SK-N-SH (cell line): ENCODE data around the gene IRF2BP2. TPM values are rescaled to one million over a fixed set of nuclear protein-coding genes. Genes with fewer than 3 reads are reported as not detected.
A peak's percentile ranks its signal among the peaks of the same experiment; 100 is the strongest.

Experiments used
- CTCF ChIA-PET: fragments of 300-600, 350-600 bp; formaldehyde crosslinking; extraction: SDS; loops from one replicate; lab custom pipeline; 2021; lab: Yijun Ruan, JAX
- POLR2A ChIA-PET: fragments of 350-600 bp; sonication (Branson Sonifier 250); formaldehyde crosslinking; extraction: SDS; loops from one replicate; lab custom pipeline; 2020; ENCODE audit warnings: antibody characterized with exemption, inconsistent platforms; lab: Yijun Ruan, JAX
- DNase-seq: peaks from one replicate; pipeline ENCODE4 v3.0.0; 2012
- H2AFZ ChIP-seq: fragments of 200-600 bp; sonication (generic); 2 replicates; pipeline ENCODE4 v1.8.1; 2016; ENCODE audit warnings: antibody characterized with exemption, mild to moderate bottlenecking, low read depth
- H3F3A ChIP-seq: fragments of 200-600 bp; sonication (generic); replicated peaks from 2 replicates; pipeline ENCODE3; 2016; ENCODE audit warnings: antibody characterized with exemption, mild to moderate bottlenecking; ENCODE audit not compliant: insufficient read depth
- H3K27ac ChIP-seq, 2 experiments: fragments of 200-500 bp in 1 of 2; fragments of 200-600 bp in 1 of 2; sonication (Bioruptor generic) in 1 of 2; sonication (generic), shearing (Covaris generic) in 1 of 2; 2 replicates each; pipeline versions ENCODE4 v1.5.1 to v1.6.1; 2014 to 2016; ENCODE audit warnings: low read depth in 2 of 2, inconsistent platforms in 1 of 2, low read length in 1 of 2, mild to moderate bottlenecking in 1 of 2, mixed read lengths in 1 of 2
- H3K27me3 ChIP-seq: fragments of 200-600 bp; sonication (generic), shearing (Covaris generic); 2 replicates; pipeline ENCODE4 v1.6.1; 2016; ENCODE audit warnings: mixed run types; ENCODE audit not compliant: insufficient read depth
- H3K36me3 ChIP-seq, 2 experiments: fragments of 200-500 bp in 1 of 2; fragments of 200-600 bp in 1 of 2; sonication (Bioruptor generic) in 1 of 2; sonication (generic) in 1 of 2; replicated peaks in 1 of 2; 2 replicates each; pipeline versions ENCODE3 to v1.5.1; 2014 to 2016; ENCODE audit warnings: low read length in 1 of 2, mild to moderate bottlenecking in 1 of 2; ENCODE audit not compliant: insufficient read depth in 2 of 2, control insufficient read depth in 1 of 2
- H3K4me1 ChIP-seq, 2 experiments: fragments of 200-500 bp in 1 of 2; fragments of 200-600 bp in 1 of 2; sonication (Bioruptor generic) in 1 of 2; sonication (generic), shearing (Covaris generic) in 1 of 2; 2 replicates each; pipeline versions ENCODE4 v1.5.1 to v1.6.1; 2014 to 2016; ENCODE audit warnings: low read depth in 1 of 2, low read length in 1 of 2, mixed run types in 1 of 2; ENCODE audit not compliant: insufficient read depth in 2 of 2, control insufficient read depth in 1 of 2
- H3K4me2 ChIP-seq: fragments of 200-600 bp; sonication (generic), shearing (Covaris generic); 2 replicates; pipeline ENCODE4 v1.6.1; 2017; ENCODE audit warnings: mixed run types
- H3K4me3 ChIP-seq, 2 experiments: fragments of 200-500 bp in 1 of 2; fragments of 200-600 bp in 1 of 2; sonication (Bioruptor generic) in 1 of 2; sonication (generic), shearing (Covaris generic) in 1 of 2; 2 replicates each; pipeline versions ENCODE4 v1.5.1 to v1.8.1; 2014 to 2016; ENCODE audit warnings: low read depth in 2 of 2, inconsistent platforms in 1 of 2, low read length in 1 of 2, mild to moderate bottlenecking in 1 of 2, mixed read lengths in 1 of 2, moderate library complexity in 1 of 2
- H3K79me2 ChIP-seq: fragments of 200-600 bp; sonication (generic); 2 replicates; pipeline ENCODE4 v1.8.1; 2017; ENCODE audit warnings: mild to moderate bottlenecking; ENCODE audit not compliant: insufficient read depth
- H3K9ac ChIP-seq: fragments of 200-600 bp; sonication (generic); 2 replicates; pipeline ENCODE4 v1.6.1; 2017; ENCODE audit warnings: mixed run types
- H3K9me2 ChIP-seq: fragments of 200-600 bp; sonication (generic); 2 replicates; pipeline ENCODE4 v1.6.1; 2017; ENCODE audit warnings: mixed run types
- H3K9me3 ChIP-seq: fragments of 200-600 bp; sonication (generic); 2 replicates; pipeline ENCODE4 v1.6.1; 2017; ENCODE audit warnings: mixed run types, mild to moderate bottlenecking, moderate library complexity
- H4K20me1 ChIP-seq: fragments of 200-600 bp; sonication (generic); 2 replicates; pipeline ENCODE4 v1.6.1; 2017; ENCODE audit warnings: mild to moderate bottlenecking, mixed run types; ENCODE audit not compliant: insufficient read depth
- EP300 ChIP-seq, 2 experiments: IDR thresholded peaks; 2 replicates each; pipeline versions ENCODE4 v1.4.0 to v1.6.1; 2012; ENCODE audit warnings: borderline replicate concordance in 1 of 2, low read depth in 1 of 2, low read length in 1 of 2
- RCOR1 ChIP-seq: fragments of 150-350 bp; IDR thresholded peaks from 2 replicates; pipeline ENCODE4 v1.6.1; 2017; ENCODE audit warnings: antibody characterized with exemption, low read length
- RXRA ChIP-seq: IDR thresholded peaks from 2 replicates; pipeline ENCODE4 v1.4.0; 2012; ENCODE audit warnings: low read depth, mild to moderate bottlenecking, borderline replicate concordance
- SIN3A ChIP-seq: IDR thresholded peaks from 2 replicates; pipeline ENCODE4 v1.6.1; 2012; ENCODE audit warnings: low read depth, mild to moderate bottlenecking, low read length, moderate library complexity, borderline replicate concordance
- SMC3 ChIP-seq: IDR thresholded peaks from 2 replicates; pipeline ENCODE4 v1.6.1; 2012; ENCODE audit warnings: low read depth, low read length, improper control_type of control experiment
- TAF1 ChIP-seq: IDR thresholded peaks from 2 replicates; pipeline ENCODE4 v1.6.1; 2012; ENCODE audit warnings: low read depth, mild to moderate bottlenecking, low read length, moderate library complexity, borderline replicate concordance
- YY1 ChIP-seq: IDR thresholded peaks from 2 replicates; pipeline ENCODE4 v1.4.0; 2012; ENCODE audit warnings: low read depth, mild to moderate bottlenecking
- WGBS: methylation state at CpG from one replicate; pipeline ENCODE4 v1.1.6; 2017; ENCODE audit warnings: low lambda C conversion rate; 5-methylcytosine and 5-hydroxymethylcytosine counted together
- polyA plus RNA-seq, 3 experiments: library from polyadenylated mRNA; depleted of rRNA; stranded (reverse); fragments of >200 nt; gene quantifications; 2 replicates each; pipeline ENCODE4 v1.2.3, GENCODE V29; 2012
- TF ChIP-seq, protein P1 (sequence below): fragments of 200-600 bp; sonication (generic); IDR thresholded peaks from 2 replicates; pipeline ENCODE4 v1.6.1; 2017; ENCODE audit warnings: antibody characterized with exemption, mild to moderate bottlenecking, moderate library complexity
- TF ChIP-seq, protein P2 (sequence below): IDR thresholded peaks from 2 replicates; pipeline ENCODE4 v1.4.0; 2012; ENCODE audit warnings: low read depth
- TF ChIP-seq, protein P3 (sequence below): IDR thresholded peaks from 2 replicates; pipeline ENCODE4 v1.4.0; 2012; ENCODE audit warnings: low read depth, borderline replicate concordance

The IRF2BP2 gene
- polyA plus RNA-seq, 1 of the 3 experiments (the other 2 are of a cell fraction) = 73.9 TPM

DNA sequence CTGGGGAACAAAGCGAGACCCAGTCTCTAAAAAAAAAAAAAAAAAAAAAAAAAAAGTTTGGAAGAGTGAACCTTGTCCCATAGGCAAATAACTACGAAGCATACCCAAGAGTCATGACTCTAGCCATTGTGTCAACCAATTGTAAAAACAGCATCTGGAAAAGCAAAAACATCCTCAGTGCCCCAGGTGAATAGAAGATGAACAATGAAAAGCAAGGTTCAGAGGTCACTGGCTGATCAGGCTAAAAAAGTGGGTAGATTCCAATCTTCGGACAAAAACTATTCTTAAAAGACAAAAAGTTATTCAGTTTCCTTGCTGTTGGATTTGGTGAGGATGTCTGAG is 11.1 kb upstream of the IRF2BP2 start (continued):
- TF ChIP-seq, protein P1, sequence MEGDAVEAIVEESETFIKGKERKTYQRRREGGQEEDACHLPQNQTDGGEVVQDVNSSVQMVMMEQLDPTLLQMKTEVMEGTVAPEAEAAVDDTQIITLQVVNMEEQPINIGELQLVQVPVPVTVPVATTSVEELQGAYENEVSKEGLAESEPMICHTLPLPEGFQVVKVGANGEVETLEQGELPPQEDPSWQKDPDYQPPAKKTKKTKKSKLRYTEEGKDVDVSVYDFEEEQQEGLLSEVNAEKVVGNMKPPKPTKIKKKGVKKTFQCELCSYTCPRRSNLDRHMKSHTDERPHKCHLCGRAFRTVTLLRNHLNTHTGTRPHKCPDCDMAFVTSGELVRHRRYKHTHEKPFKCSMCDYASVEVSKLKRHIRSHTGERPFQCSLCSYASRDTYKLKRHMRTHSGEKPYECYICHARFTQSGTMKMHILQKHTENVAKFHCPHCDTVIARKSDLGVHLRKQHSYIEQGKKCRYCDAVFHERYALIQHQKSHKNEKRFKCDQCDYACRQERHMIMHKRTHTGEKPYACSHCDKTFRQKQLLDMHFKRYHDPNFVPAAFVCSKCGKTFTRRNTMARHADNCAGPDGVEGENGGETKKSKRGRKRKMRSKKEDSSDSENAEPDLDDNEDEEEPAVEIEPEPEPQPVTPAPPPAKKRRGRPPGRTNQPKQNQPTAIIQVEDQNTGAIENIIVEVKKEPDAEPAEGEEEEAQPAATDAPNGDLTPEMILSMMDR = no peak

DNA sequence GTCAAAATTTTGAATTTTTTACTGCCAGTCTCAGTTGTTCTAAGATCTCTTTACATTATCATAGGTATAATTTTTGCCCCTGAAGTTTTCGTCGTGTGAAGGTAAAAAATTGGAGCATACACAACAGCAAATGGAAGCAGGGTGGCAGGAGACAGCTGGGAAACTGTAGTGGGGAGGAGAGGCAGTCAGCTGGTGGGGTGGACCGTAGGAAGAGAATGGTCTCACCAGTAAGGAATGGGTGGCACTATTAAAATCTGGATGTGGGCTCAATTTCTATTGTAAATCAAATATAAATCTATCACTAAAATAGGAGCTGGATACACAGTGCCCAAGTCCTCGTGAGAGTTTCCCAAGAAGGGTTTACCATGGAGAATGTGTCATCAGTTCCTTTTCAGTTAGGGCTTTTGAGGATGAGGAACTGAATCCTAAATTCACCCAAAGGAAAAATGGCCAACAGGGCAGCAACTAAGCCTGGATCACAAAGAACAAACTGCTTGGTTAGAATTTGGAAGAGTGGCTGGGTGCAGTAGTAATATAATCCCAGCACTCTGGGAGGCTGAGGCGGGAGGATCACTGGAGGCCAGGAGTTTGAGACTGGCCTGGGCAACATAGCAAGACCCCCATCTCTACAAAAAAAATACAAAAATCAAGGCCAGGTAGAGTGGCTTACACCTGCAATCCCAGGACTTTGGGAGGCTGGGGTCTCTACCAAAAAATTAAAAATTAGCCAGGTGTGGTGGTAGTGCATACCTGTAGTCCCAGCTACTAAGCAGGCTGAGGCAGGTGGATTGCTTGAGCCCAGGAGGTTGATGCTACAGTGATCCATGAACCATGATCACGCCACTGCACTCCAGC is 10.5 kb upstream of the IRF2BP2 start:
- H2AFZ ChIP-seq = peak overlapping the region; percentile 5; the same call in 1 of the 2 replicates
- ChIA-PET POLR2A (no interaction called here), CTCF (interaction anchor here (1.0 to 1.4 kb wide), 3 partner anchors 9 to 463 kb away, joined by 3 read pairs; no protein-coding TSS in a partner anchor)
- H3K4me2 ChIP-seq = no peak overlapping the region
- H3K79me2 ChIP-seq = no peaks in the 10 kb centered on the region
- peaks cover 31 to 34% of the 10 kb centered on the region in 2 experiments for H3K4me1 ChIP-seq
- peak overlapping the region; percentile 84 to 95; a peak in 2 of 4 replicates for H3K27ac ChIP-seq
- no peaks in the 10 kb centered on the region for H3K9me3 ChIP-seq
- H3K4me3 ChIP-seq = no peak overlapping the region
- H3K9me2 ChIP-seq = no peaks in the 10 kb centered on the region
- H4K20me1 ChIP-seq = no peaks in the 10 kb centered on the region
- H3K36me3 ChIP-seq = no peaks in the 10 kb centered on the region
- no peak overlapping the region for H3K9ac ChIP-seq
- H3F3A ChIP-seq = peaks cover 29% of the 10 kb centered on the region
- H3K27me3 ChIP-seq = no peaks in the 10 kb centered on the region
- TF ChIP-seq RCOR1 = no peak
- 86% methylated on average over 6 of the region's 6 CpGs for WGBS
- no peak for DNase-seq

DNA sequence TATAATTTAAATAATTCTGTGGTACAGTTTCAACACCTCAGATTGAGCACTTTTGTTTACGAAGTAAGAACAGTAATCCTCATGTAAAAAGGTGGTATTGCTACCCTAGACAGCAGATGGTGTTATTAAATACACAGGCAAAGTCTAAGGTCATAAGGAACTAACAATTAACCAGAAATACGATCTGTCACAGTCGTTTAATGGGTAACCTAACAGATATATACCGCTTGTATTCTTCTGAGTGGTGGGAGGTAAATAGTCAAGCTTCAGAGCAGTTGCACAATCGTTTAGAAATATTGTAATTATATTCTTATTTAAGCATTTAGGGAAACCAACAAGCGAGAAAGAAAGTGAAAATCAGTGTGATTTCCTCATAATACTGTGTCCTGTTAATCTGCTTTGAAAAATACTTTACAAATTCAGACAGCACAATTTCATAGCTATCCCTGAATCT is 9.8 kb upstream of the IRF2BP2 start:
- Histone ChIP-seq H3K4me3 (no peak overlapping the region), H3K79me2 (no peaks in the 10 kb centered on the region), H3K9me3 (no peaks in the 10 kb centered on the region), H4K20me1 (no peaks in the 10 kb centered on the region), H3F3A (peaks cover 28% of the 10 kb centered on the region), H3K4me2 (no peak overlapping the region), H3K36me3 (no peaks in the 10 kb centered on the region), H3K27ac (peak overlapping the region; percentile 84 to 95; a peak in 3 of 4 replicates), H2AFZ (peak overlapping the region; percentile 5; the same call in 1 of the 2 replicates), H3K9me2 (no peaks in the 10 kb centered on the region), H3K4me1 (peaks cover 31 to 36% of the 10 kb centered on the region in 2 experiments), H3K27me3 (no peaks in the 10 kb centered on the region), H3K9ac (no peak overlapping the region)
- POLR2A ChIA-PET = no interaction called here
- WGBS = 77% methylated on average over 6 of the region's 6 CpGs
- TF ChIP-seq TAF1 (no peak), RXRA (no peak), SMC3 (no peak), SIN3A (no peak), EP300 (IDR thresholded peaks at IDR 0.05; ENCODE audit: borderline replicate concordance in 1 of 2, low read depth in 1 of 2, low read length in 1 of 2) (no peak), YY1 (no peak)
- TF ChIP-seq, protein P2, sequence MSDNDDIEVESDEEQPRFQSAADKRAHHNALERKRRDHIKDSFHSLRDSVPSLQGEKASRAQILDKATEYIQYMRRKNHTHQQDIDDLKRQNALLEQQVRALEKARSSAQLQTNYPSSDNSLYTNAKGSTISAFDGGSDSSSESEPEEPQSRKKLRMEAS = no peak
- TF ChIP-seq, protein P3, sequence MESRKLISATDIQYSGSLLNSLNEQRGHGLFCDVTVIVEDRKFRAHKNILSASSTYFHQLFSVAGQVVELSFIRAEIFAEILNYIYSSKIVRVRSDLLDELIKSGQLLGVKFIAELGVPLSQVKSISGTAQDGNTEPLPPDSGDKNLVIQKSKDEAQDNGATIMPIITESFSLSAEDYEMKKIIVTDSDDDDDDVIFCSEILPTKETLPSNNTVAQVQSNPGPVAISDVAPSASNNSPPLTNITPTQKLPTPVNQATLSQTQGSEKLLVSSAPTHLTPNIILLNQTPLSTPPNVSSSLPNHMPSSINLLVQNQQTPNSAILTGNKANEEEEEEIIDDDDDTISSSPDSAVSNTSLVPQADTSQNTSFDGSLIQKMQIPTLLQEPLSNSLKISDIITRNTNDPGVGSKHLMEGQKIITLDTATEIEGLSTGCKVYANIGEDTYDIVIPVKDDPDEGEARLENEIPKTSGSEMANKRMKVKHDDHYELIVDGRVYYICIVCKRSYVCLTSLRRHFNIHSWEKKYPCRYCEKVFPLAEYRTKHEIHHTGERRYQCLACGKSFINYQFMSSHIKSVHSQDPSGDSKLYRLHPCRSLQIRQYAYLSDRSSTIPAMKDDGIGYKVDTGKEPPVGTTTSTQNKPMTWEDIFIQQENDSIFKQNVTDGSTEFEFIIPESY = no peak
- CTCF ChIA-PET = interaction anchor here (1.0 to 1.4 kb wide), 3 partner anchors 8 to 464 kb away, joined by 3 read pairs; no protein-coding TSS in a partner anchor
- DNase-seq = no peak
